ENCODE data around the gene CBX5. TPM values are rescaled to one million over a fixed set of nuclear protein-coding genes. Genes with fewer than 3 reads are reported as not detected.
"Not testable (repeated sequence)": the region's sequence is repeated elsewhere in the genome, so short reads cannot be mapped to it uniquely, and the experiment has no call there.

Gene CBX5
- total RNA-seq: 25.1 and 26.6 TPM in 2 replicates

- peak; percentile 99 to 100 for DNase-seq (ENCODE audit: low read depth in 2 of 2)
These were observed at the start of gene CBX5 for GRCh38 chr12:54279632-54280467. TSS of gene CBX5 (minus strand) at chr12:54280122. CDS start at chr12:54257650, 22,472 bp downstream.

- no peak for DNase-seq (ENCODE audit: low read depth in 2 of 2)
These were observed 48.8 kb upstream of the CBX5 start for GRCh38 chr12:54328595-54329337.

- DNase-seq (ENCODE audit: low read depth in 2 of 2): not testable (repeated sequence)
These were observed 45.7 kb upstream of the CBX5 start for GRCh38 chr12:54325442-54326109.

GRCh38 chr12:54324617-54325441, 44.9 kb upstream of the CBX5 start, which contains the start of gene COPZ1:
TSS of gene COPZ1 (plus strand) at chr12:54325131. CDS start at chr12:54325164, 33 bp downstream.
- peak; percentile 99 to 100 for DNase-seq (ENCODE audit: low read depth in 2 of 2)

- no peak for DNase-seq (ENCODE audit: low read depth in 2 of 2)
These were observed 41.4 kb upstream of the CBX5 start for GRCh38 chr12:54321363-54321762.

- DNase-seq (ENCODE audit: low read depth in 2 of 2): not testable (repeated sequence)
These were observed 32.4 kb upstream of the CBX5 start for GRCh38 chr12:54312309-54312708.

GRCh38 chr12:54311051-54311450, 31.1 kb upstream of the CBX5 start:
- no peak for DNase-seq (ENCODE audit: low read depth in 2 of 2)

- no peak for DNase-seq (ENCODE audit: low read depth in 2 of 2)
These were observed 27.2 kb upstream of the CBX5 start for GRCh38 chr12:54306925-54307741.

- no peak for DNase-seq (ENCODE audit: low read depth in 2 of 2)
These were observed 24.4 kb upstream of the CBX5 start for GRCh38 chr12:54304187-54304810.

- DNase-seq (ENCODE audit: low read depth in 2 of 2): no peak
These were observed 23.7 kb upstream of the CBX5 start for GRCh38 chr12:54303640-54304039.

GRCh38 chr12:54301428-54302048, 21.6 kb upstream of the CBX5 start:
- DNase-seq (ENCODE audit: low read depth in 2 of 2): no peak

- DNase-seq (ENCODE audit: low read depth in 2 of 2): peak in 1 of 2 donors; percentile 34
These were observed 21.0 kb upstream of the CBX5 start, which contains the start of gene NFE2 for GRCh38 chr12:54300732-54301427. TSS of gene NFE2 (minus strand) at chr12:54301015. CDS start at chr12:54295248, 5,767 bp downstream.

- DNase-seq (ENCODE audit: low read depth in 2 of 2): no peak
These were observed 20.4 kb upstream of the CBX5 start for GRCh38 chr12:54300225-54300731.

- no peak for DNase-seq (ENCODE audit: low read depth in 2 of 2)
These were observed 19.7 kb upstream of the CBX5 start for GRCh38 chr12:54299515-54300224.

- DNase-seq (ENCODE audit: low read depth in 2 of 2): no peak
These were observed 19.0 kb upstream of the CBX5 start for GRCh38 chr12:54298904-54299303.

GRCh38 chr12:54296393-54297099, 16.6 kb upstream of the CBX5 start:
- no peak for DNase-seq (ENCODE audit: low read depth in 2 of 2)

All from lung microvascular endothelial cell (primary cell).